Kidney (tissue), 14 donors: ENCODE measurements around the gene NDUFA13. TPM values are rescaled to one million over a fixed set of nuclear protein-coding genes. Genes with fewer than 3 reads are reported as not detected.

Experiments
- DNase-seq, 5 donors: peaks; one replicate each; pipeline ENCODE4 v3.0.0-alpha.2; 2013 to 2020
- FAIRE-seq: peaks from 2 replicates; lab custom pipeline; 2012; peaks lifted over from hg19 to GRCh38; lab: Jason Lieb, UNC
- H3K27ac ChIP-seq, 2 donors: one replicate each; pipeline ENCODE4 v1.7.0; 2013; ENCODE audit warnings: low read depth in 2 of 2, low read length in 2 of 2, inconsistent platforms in 1 of 2
- H3K27me3 ChIP-seq: one replicate; pipeline ENCODE4 v1.7.1; 2013; ENCODE audit warnings: low read length, inconsistent platforms; ENCODE audit not compliant: control insufficient read depth, insufficient read depth
- H3K36me3 ChIP-seq, 3 donors: one replicate each; pipeline versions ENCODE4 v1.7.0 to v1.7.1; 2013; ENCODE audit warnings: low read length in 3 of 3, control low read depth in 1 of 3, inconsistent platforms in 1 of 3; ENCODE audit not compliant: insufficient read depth in 3 of 3, control insufficient read depth in 2 of 3
- H3K4me1 ChIP-seq, 3 donors: one replicate each; pipeline versions ENCODE4 v1.7.0 to v1.7.1; 2013; ENCODE audit warnings: low read length in 3 of 3, inconsistent platforms in 1 of 3, low read depth in 1 of 3; ENCODE audit not compliant: control insufficient read depth in 2 of 3, insufficient read depth in 2 of 3
- H3K4me3 ChIP-seq, 3 donors: one replicate each; pipeline versions ENCODE4 v1.7.0 to v1.8.1; 2013; ENCODE audit warnings: low read length in 3 of 3, control low read depth in 1 of 3, inconsistent platforms in 1 of 3
- H3K9ac ChIP-seq, 3 donors: one replicate each; pipeline versions ENCODE4 v1.7.0 to v1.7.1; 2013; ENCODE audit warnings: low read length in 3 of 3, control low read depth in 1 of 3, inconsistent platforms in 1 of 3
- H3K9me3 ChIP-seq, 3 donors: one replicate each; pipeline versions ENCODE4 v1.7.0 to v1.7.1; 2013; ENCODE audit warnings: low read length in 3 of 3, control low read depth in 1 of 3, inconsistent platforms in 1 of 3; ENCODE audit not compliant: control insufficient read depth in 2 of 3, insufficient read depth in 1 of 3
- intact Hi-C: fragments of 100-400 bp; cut with DNase I; formaldehyde crosslinking; loops from one replicate; pipeline ENCODE4 v1.11.1; 2022
- polyA plus RNA-seq: library from polyadenylated mRNA; stranded (reverse); fragments of 350-450 nt; fragmentation: Illumina TruSeq; extraction: RNeasy Lipid Tissue Mini Kit (QIAGEN cat#74804); gene quantifications from one replicate; pipeline ENCODE4 v1.2.3, GENCODE V29; 2014; ENCODE audit warnings: low read depth, low replicate concordance; ENCODE audit not compliant: insufficient read depth
- total RNA-seq: library from RNA; stranded (reverse); fragmentation: NEBNext Ultra II Directional; extraction: Animal tissue kit (Norgen Biotek cat#: 25700); gene quantifications from one replicate; pipeline ENCODE4 v1.2.1, GENCODE V29; 2021
- TF ChIP-seq, protein P1 (sequence below): IDR thresholded peaks from 3 replicates; pipeline ENCODE4 v1.5.1; 2012; ENCODE audit warnings: mild to moderate bottlenecking, moderate library complexity, borderline replicate concordance; ENCODE audit not compliant: insufficient read depth; ENCODE audit errors: extremely low read depth
- donor health status: control.
- donor health status: control.
- donor health status: control.
- donor health status: control.
- donor health status: control.
- donor health status: DM: yes; HTN: yes; CAD: no.
- donor health status: Normal renal cell carcinoma (clear cell type).

The NDUFA13 gene
- total and polyA plus RNA-seq, 2 donors from 2014 or later, result 328 to 627 TPM

DNA sequence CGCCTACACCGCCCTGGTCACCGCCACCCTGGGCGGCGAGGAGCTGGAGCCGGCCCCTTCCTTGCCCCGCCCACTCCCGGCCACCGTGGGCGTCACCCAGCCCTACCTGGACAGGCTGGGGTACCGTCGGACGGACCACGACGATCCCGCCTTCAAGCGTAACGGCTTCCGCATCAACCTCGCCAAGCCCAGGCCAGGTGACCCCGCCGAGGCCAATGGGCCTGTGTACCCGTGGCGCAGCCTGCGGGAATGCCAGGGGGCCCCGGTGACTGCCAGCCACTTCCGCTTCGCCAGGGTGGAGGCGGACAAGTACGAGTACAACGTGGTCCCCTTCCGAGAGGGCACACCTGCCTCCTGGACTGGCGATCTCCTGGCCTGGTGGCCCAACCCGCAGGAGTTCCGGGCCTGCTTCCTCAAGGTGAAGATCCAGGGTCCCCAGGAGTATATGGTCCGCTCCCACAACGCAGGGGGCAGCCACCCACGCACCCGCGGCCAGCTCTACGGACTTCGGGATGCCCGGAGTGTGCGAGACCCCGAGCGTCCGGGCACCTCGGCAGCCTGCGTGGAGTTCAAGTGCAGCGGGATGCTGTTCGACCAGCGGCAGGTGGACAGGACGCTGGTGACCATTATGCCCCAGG lies 29.0 kb downstream of the NDUFA13 start:
- no peak overlapping the region for H3K9ac ChIP-seq
- no peak overlapping the region for H3K4me3 ChIP-seq
- intact Hi-C loops, result no loop called here
- TF ChIP-seq, protein P1, sequence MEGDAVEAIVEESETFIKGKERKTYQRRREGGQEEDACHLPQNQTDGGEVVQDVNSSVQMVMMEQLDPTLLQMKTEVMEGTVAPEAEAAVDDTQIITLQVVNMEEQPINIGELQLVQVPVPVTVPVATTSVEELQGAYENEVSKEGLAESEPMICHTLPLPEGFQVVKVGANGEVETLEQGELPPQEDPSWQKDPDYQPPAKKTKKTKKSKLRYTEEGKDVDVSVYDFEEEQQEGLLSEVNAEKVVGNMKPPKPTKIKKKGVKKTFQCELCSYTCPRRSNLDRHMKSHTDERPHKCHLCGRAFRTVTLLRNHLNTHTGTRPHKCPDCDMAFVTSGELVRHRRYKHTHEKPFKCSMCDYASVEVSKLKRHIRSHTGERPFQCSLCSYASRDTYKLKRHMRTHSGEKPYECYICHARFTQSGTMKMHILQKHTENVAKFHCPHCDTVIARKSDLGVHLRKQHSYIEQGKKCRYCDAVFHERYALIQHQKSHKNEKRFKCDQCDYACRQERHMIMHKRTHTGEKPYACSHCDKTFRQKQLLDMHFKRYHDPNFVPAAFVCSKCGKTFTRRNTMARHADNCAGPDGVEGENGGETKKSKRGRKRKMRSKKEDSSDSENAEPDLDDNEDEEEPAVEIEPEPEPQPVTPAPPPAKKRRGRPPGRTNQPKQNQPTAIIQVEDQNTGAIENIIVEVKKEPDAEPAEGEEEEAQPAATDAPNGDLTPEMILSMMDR, result no peak
- peaks cover 7% of the 10 kb centered on the region for H3K27me3 ChIP-seq
- H3K4me1 ChIP-seq, result peaks cover 0 to 8% (median 0%) of the 10 kb centered on the region in 3 donors
- peak in 2 of 5 donors; percentile 54 to 72 for DNase-seq
- no peak for FAIRE-seq
- H3K27ac ChIP-seq, result no peak overlapping the region
- no peaks in the 10 kb centered on the region for H3K9me3 ChIP-seq
- no peaks in the 10 kb centered on the region for H3K36me3 ChIP-seq

DNA sequence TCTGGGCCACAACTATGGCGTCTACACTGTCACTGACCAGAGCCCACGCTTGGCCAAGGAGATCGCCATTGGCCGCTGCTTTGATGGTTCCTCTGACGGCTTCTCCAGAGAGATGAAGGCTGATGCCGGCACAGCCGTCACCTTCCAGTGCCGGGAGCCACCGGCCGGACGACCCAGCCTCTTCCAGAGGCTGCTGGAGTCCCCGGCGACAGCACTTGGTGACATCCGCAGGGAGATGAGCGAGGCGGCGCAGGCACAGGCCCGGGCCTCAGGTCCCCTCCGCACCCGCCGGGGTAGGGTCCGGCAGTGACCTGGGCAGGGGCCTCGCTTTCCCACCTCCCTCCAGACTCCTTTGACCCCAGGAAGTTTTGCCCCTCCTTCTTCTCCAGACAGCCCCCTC lies 29.7 kb downstream of the NDUFA13 start:
- H3K9ac ChIP-seq, result no peak overlapping the region
- no peaks in the 10 kb centered on the region for H3K36me3 ChIP-seq
- TF ChIP-seq, protein P1, result no peak
- H3K9me3 ChIP-seq, result no peaks in the 10 kb centered on the region
- intact Hi-C loops, result no loop called here
- no peak overlapping the region for H3K4me3 ChIP-seq
- peaks cover 5% of the 10 kb centered on the region for H3K27me3 ChIP-seq
- no peak overlapping the region for H3K27ac ChIP-seq
- peaks cover 0 to 6% (median 0%) of the 10 kb centered on the region in 3 donors for H3K4me1 ChIP-seq
- DNase-seq, result no peak
- no peak for FAIRE-seq

DNA sequence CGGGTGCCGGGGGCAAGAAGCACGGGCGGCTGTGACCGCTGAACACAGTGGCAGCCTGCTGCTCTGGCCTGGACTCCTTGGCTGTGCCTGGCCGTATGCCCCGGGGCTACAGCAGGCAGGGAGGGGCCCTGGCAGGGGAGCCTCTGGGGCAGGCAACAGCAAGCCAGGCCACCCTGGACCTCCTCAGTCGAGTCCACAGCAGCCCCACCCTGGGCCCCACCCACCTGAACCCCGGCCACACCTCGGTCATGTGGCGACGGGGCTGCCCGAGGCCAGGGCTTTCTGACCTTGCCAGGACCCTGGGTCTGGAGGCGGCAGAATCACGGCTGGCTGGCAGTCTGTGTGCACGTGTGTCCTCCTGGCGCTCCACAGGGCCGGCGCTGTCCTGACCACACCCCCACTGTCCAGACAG lies 30.7 kb downstream of the NDUFA13 start:
- no peak for FAIRE-seq
- no peaks in the 10 kb centered on the region for H3K27me3 ChIP-seq
- no peak overlapping the region for H3K27ac ChIP-seq
- no peaks in the 10 kb centered on the region for H3K36me3 ChIP-seq
- intact Hi-C loops, result no loop called here
- TF ChIP-seq, protein P1, result no peak
- DNase-seq, result peak in 1 of 5 donors; percentile 66
- H3K9ac ChIP-seq, result no peak overlapping the region
- H3K4me3 ChIP-seq, result no peak overlapping the region
- H3K4me1 ChIP-seq, result no peaks in the 10 kb centered on the region
- H3K9me3 ChIP-seq, result no peaks in the 10 kb centered on the region
